Left colon (tissue), 2 donors: ENCODE results near the gene ASIC4. TPM values are rescaled to one million over a fixed set of nuclear protein-coding genes. Genes with fewer than 3 reads are reported as not detected.

ENCODE experiments used
- ATAC-seq: fragments of 200-7000 bp; cut with Tn5 transposase; one replicate; pipeline ENCODE4 v1.9.1; 2020; ENCODE audit warnings: mild to moderate bottlenecking, moderate library complexity
- DNase-seq, 2 donors: peaks; one replicate each; pipeline ENCODE4 v3.0.0-alpha.2; 2020
- intact Hi-C, 2 donors: fragments of 100-400 bp; cut with DNase I in 1 of 2; cut with micrococcal nuclease in 1 of 2; formaldehyde crosslinking; loops; one replicate each; pipeline versions ENCODE4 v1.11.2 to v1.14.0; 2022; cut with DNase I, micrococcal nuclease
- total RNA-seq, 2 donors: library from RNA; stranded (reverse); fragmentation: NEBNext Ultra II Directional; extraction: Animal tissue kit (Norgen Biotek cat#: 25700); gene quantifications; one replicate each; pipeline ENCODE4 v1.2.1, GENCODE V29; 2021
- donor health status: DM: no; HTN: no; CAD: no.
- donor health status: DM: yes; HTN: yes; CAD: no.

Gene ASIC4
- total RNA-seq, 2 donors from 2014 or later: not detected

- ATAC-seq (peak; percentile 12), DNase-seq (no peak)
- intact Hi-C loops: loop anchor here (10.0 kb wide), 1 partner anchor 48 kb away; no protein-coding TSS in a partner anchor
Observed at GRCh38 chr2:219476652-219477151, 37.6 kb upstream of the ASIC4 start.

- ATAC-seq (no peak), DNase-seq (no peak)
- intact Hi-C loops: loop anchor here (10.0 kb wide), 1 partner anchor 48 kb away; no protein-coding TSS in a partner anchor
Observed at GRCh38 chr2:219477179-219477578, 37.1 kb upstream of the ASIC4 start.

- intact Hi-C loops: loop anchor here (10.0 kb wide), 1 partner anchor 47 kb away; no protein-coding TSS in a partner anchor
- DNase-seq (no peak), ATAC-seq (no peak)
Observed at GRCh38 chr2:219477815-219478214, 36.5 kb upstream of the ASIC4 start.

- no peak for ATAC-seq
- DNase-seq: no peak
- intact Hi-C loops: loop anchor here (10.0 kb wide), 1 partner anchor 46 kb away; no protein-coding TSS in a partner anchor
Observed at GRCh38 chr2:219478916-219479315, 35.4 kb upstream of the ASIC4 start.

DNA sequence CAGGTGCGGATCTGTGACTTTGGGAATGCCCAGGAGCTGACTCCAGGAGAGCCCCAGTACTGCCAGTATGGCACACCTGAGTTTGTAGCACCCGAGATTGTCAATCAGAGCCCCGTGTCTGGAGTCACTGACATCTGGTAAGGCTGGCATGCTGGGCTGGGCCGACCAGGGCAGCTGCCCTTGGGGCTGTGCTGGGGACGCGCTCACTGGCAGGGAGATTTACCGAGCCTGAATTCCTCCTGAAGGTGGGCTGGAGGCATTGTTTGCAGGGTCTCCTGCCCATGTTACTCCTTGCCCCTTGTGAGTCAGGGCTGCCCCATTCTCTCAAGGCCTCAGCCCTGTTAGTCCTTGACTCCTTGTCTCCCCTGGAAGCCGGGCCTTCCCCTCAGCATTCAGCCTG is 34.3 kb upstream of the ASIC4 start:
- intact Hi-C loops: no loop called here
- no peak for DNase-seq
- ATAC-seq: no peak

DNA sequence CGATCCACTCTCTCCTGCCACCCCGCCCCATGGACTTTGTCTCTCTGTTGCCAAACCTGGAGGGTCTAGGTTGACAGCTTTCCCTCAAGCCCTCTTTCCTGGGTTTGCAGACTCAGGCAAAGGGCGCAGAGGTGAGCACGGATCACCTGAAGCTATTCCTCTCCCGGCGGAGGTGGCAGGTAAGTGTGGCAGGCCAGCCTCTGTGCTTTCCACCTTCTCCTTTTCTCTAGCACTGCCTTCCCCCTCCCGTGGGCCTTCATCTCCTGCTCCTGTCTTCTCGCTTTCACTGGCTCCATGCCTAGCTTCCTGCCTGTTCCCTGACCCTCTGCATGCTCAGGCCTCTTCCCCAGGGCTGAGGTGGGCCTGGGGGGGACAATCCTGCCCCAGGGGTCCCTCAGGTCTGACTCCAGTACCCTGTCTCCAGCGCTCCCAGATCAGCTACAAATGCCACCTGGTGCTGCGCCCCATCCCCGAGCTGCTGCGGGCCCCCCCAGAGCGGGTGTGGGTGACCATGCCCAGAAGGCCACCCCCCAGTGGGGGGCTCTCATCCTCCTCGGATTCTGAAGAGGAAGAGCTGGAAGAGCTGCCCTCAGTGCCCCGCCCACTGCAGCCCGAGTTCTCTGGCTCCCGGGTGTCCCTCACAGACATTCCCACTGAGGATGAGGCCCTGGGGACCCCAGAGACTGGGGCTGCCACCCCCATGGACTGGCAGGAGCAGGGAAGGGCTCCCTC is 31.4 kb upstream of the ASIC4 start:
- intact Hi-C loops: no loop called here
- ATAC-seq (peak; percentile 5), DNase-seq (no peak)

DNA sequence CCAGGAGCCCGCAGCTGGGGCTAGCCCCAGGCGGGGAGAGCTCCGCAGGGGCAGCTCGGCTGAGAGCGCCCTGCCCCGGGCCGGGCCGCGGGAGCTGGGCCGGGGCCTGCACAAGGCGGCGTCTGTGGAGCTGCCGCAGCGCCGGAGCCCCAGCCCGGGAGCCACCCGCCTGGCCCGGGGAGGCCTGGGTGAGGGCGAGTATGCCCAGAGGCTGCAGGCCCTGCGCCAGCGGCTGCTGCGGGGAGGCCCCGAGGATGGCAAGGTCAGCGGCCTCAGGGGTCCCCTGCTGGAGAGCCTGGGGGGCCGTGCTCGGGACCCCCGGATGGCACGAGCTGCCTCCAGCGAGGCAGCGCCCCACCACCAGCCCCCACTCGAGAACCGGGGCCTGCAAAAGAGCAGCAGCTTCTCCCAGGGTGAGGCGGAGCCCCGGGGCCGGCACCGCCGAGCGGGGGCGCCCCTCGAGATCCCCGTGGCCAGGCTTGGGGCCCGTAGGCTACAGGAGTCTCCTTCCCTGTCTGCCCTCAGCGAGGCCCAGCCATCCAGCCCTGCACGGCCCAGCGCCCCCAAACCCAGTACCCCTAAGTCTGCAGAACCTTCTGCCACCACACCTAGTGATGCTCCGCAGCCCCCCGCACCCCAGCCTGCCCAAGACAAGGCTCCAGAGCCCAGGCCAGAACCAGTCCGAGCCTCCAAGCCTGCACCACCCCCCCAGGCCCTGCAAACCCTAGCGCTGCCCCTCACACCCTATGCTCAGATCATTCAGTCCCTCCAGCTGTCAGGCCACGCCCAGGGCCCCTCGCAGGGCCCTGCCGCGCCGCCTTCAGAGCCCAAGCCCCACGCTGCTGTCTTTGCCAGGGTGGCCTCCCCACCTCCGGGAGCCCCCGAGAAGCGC is 30.6 kb upstream of the ASIC4 start:
- ATAC-seq (peak; percentile 13), DNase-seq (no peak)
- intact Hi-C loops: no loop called here

DNA sequence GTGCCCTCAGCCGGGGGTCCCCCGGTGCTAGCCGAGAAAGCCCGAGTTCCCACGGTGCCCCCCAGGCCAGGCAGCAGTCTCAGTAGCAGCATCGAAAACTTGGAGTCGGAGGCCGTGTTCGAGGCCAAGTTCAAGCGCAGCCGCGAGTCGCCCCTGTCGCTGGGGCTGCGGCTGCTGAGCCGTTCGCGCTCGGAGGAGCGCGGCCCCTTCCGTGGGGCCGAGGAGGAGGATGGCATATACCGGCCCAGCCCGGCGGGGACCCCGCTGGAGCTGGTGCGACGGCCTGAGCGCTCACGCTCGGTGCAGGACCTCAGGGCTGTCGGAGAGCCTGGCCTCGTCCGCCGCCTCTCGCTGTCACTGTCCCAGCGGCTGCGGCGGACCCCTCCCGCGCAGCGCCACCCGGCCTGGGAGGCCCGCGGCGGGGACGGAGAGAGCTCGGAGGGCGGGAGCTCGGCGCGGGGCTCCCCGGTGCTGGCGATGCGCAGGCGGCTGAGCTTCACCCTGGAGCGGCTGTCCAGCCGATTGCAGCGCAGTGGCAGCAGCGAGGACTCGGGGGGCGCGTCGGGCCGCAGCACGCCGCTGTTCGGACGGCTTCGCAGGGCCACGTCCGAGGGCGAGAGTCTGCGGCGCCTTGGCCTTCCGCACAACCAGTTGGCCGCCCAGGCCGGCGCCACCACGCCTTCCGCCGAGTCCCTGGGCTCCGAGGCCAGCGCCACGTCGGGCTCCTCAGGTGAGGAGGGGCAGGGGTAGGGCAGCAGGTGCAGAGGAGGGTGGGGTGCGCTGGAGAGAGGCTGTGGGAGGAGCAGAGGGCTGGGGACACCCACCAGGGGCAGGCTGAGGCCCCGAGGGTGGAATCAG is 29.7 kb upstream of the ASIC4 start:
- ATAC-seq (peak; percentile 50), DNase-seq (no peak)
- intact Hi-C loops: no loop called here

GRCh38 chr2:219485201-219485580 is 29.1 kb upstream of the ASIC4 start:
- DNase-seq: no peak
- no peak for ATAC-seq
- intact Hi-C loops: no loop called here

DNA sequence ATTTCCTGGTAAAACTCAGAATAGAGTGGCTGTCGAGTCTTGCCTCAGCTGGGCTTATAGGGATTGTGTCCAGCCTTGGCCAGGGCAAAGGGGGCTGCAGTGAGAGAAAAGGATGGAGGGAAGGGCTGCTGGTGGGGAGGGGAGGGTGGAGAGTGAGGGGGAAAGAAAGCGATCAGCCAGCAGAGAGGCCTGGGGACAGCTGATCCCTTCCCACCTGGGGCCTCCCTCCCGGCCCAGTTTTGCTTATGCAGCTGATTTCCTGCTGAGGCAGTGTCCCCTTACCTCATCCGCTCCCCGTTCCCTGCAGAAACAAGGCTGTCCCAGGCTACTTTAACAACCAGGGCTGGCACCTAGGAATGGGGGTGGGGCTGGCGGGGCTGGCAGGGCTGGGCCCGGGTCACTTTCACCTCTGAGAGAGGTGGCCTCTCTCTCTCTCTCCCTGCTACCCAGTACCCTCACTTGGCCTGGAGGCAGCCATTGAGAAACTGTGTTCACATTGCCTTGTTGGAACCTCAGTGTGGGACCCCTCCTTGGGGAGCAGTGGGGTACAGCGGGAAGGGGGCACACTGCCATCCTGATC is 27.8 kb upstream of the ASIC4 start:
- ATAC-seq (no peak), DNase-seq (no peak)
- intact Hi-C loops: no loop called here

DNA sequence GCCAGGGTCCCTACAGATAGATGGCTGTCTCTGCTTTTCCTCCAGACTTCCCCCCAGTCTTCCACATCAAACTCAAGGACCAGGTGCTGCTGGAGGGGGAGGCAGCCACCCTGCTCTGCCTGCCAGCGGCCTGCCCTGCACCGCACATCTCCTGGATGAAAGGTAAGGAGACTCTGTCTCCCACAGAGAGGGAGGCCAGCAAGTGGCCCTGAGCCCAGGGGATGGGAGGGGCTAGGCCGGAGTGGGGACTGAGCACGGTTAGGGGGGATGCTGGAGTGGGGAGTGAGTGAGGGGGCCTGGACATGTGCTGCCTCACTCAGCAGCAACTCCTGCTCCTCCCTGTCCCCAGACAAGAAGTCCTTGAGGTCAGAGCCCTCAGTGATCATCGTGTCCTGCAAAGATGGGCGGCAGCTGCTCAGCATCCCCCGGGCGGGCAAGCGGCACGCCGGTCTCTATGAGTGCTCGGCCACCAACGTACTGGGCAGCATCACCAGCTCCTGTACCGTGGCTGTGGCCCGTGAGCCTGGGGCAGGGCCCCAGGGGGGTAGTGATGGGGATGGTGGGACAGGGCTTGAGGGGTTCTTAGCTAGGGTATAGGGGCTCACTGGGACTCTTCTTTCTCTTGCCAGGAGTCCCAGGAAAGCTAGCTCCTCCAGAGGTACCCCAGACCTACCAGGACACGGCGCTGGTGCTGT is 26.0 kb upstream of the ASIC4 start:
- no peak for ATAC-seq
- intact Hi-C loops: no loop called here
- DNase-seq: no peak

- no peak for ATAC-seq
- no peak for DNase-seq
- intact Hi-C loops: no loop called here
Observed at GRCh38 chr2:219488844-219489194, 25.5 kb upstream of the ASIC4 start.

- no peak for DNase-seq
- intact Hi-C loops: no loop called here
- ATAC-seq: no peak
Observed at GRCh38 chr2:219489315-219489714, 25.0 kb upstream of the ASIC4 start.

GRCh38 chr2:219490186-219490585 is 24.1 kb upstream of the ASIC4 start:
- ATAC-seq: no peak
- intact Hi-C loops: no loop called here
- no peak for DNase-seq

DNA sequence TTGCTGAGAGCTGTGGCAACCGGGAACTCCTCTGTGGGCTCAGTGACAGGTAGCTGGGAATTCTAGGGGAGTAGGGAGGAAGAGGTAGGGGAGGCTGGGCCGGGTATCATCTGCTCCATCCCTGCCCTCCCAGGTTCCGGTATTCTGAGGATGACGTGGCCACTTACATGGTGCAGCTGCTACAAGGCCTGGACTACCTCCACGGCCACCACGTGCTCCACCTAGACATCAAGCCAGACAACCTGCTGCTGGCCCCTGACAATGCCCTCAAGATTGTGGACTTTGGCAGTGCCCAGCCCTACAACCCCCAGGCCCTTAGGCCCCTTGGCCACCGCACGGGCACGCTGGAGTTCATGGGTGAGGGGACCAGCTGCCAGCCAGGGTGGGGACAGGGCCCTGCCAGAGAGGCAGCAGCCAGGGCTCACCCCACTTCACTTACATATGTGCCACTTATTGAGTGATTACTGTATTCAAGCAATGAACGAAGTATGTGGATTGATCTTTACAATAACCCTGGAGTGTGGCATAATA is 23.6 kb upstream of the ASIC4 start:
- DNase-seq (no peak), ATAC-seq (no peak)
- intact Hi-C loops: no loop called here

- ATAC-seq (no peak), DNase-seq (no peak)
- intact Hi-C loops: no loop called here
Observed at GRCh38 chr2:219491278-219491963, 22.9 kb upstream of the ASIC4 start.

DNA sequence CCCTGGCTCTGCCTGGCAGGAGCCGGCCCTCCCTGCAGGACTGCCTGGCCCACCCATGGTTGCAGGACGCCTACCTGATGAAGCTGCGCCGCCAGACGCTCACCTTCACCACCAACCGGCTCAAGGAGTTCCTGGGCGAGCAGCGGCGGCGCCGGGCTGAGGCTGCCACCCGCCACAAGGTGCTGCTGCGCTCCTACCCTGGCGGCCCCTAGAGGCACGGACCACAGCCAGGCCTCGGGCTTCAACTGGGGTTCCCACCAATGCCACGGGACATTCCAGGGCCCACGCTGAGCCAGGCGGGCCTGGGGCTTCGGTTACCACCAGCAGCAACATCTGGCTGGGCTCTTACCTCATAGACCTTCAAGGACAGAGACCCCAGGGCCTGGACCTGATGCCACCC is 21.7 kb upstream of the ASIC4 start:
- intact Hi-C loops: no loop called here
- no peak for DNase-seq
- ATAC-seq: no peak
